Left lung (tissue), 10 donors: ENCODE measurements around the gene ELFN1. TPM values are rescaled to one million over a fixed set of nuclear protein-coding genes. Genes with fewer than 3 reads are reported as not detected.
A peak's percentile ranks its signal among the peaks of the same experiment; 100 is the strongest.

Source experiments
- ATAC-seq: fragments of 200-7000 bp; cut with Tn5 transposase; one replicate; pipeline ENCODE4 v1.9.1; 2020; ENCODE audit warnings: moderate library complexity
- DNase-seq, 4 donors: peaks; one replicate each; pipeline ENCODE4 v3.0.0-alpha.2; 2013 to 2020
- H3K27ac ChIP-seq, 2 donors: fragments of 200-600 bp; sonication (generic) in 1 of 2; one replicate each; pipeline versions ENCODE4 v1.5.0 to v1.8.0; 2020 to 2021
- H3K27me3 ChIP-seq, 2 donors: fragments of 200-600 bp; sonication (generic) in 1 of 2; one replicate each; pipeline versions ENCODE4 v1.5.0 to v1.8.0; 2020 to 2021
- H3K36me3 ChIP-seq, 2 donors: fragments of 200-600 bp; sonication (generic) in 1 of 2; one replicate each; pipeline versions ENCODE4 v1.5.0 to v1.8.0; 2020 to 2021
- H3K4me1 ChIP-seq, 2 donors: fragments of 200-600 bp; one replicate each; pipeline ENCODE4 v1.8.0; 2021
- H3K4me3 ChIP-seq, 2 donors: fragments of 200-600 bp; sonication (generic) in 1 of 2; one replicate each; pipeline versions ENCODE4 v1.5.0 to v1.8.0; 2020 to 2021; ENCODE audit warnings: mild to moderate bottlenecking in 1 of 2
- H3K9me3 ChIP-seq, 2 donors: fragments of 200-600 bp; sonication (generic) in 1 of 2; one replicate each; pipeline versions ENCODE4 v1.5.0 to v1.8.0; 2020 to 2021
- CTCF ChIP-seq, 2 donors: fragments of 200-600 bp; sonication (generic) in 1 of 2; IDR thresholded peaks; one replicate each; pipeline versions ENCODE4 v1.5.0 to v1.8.0; 2021; ENCODE audit warnings: antibody characterized with exemption in 2 of 2
- intact Hi-C, 2 donors: fragments of 100-400 bp; cut with DNase I; formaldehyde crosslinking; loops; one replicate each; pipeline versions ENCODE4 v1.11.2 to v1.14.2; 2022
- polyA plus RNA-seq, 6 donors: library from polyadenylated mRNA; unstranded; fragments of 120-200 nt; gene quantifications; one replicate each; pipeline ENCODE4 v1.2.1, GENCODE V29; 2013; ENCODE audit not compliant: insufficient read length in 6 of 6
- total RNA-seq, 2 donors: library from RNA; stranded (reverse); fragmentation: NEBNext Ultra II Directional; extraction: Animal tissue kit (Norgen Biotek cat#: 25700); gene quantifications; one replicate each; pipeline ENCODE4 v1.2.1, GENCODE V29; 2021
- donor health status: DM: no; HTN: yes; CAD: no.
- donor health status: DM: no; HTN: no; CAD: no.

ELFN1 gene
- total and polyA plus RNA-seq, 8 donors = 1.5 to 4.0 (median 2.7) TPM

- ATAC-seq (no peak), DNase-seq (peak in 1 of 4 donors; percentile 54)
- intact Hi-C loops = no loop called here
- Histone ChIP-seq H3K9me3 (peaks cover 0 to 17% of the 10 kb centered on the region in 2 donors), H3K4me1 (no peaks in the 10 kb centered on the region), H3K27ac (no peak overlapping the region), H3K27me3 (peaks cover 0 to 38% of the 10 kb centered on the region in 2 donors), H3K36me3 (no peaks in the 10 kb centered on the region), H3K4me3 (no peak overlapping the region)
- TF ChIP-seq CTCF (IDR thresholded peaks at IDR 0.05) = no peak
Observed at GRCh38 chr7:1733206-1733907, 63.3 kb downstream of the ELFN1 start.

DNA sequence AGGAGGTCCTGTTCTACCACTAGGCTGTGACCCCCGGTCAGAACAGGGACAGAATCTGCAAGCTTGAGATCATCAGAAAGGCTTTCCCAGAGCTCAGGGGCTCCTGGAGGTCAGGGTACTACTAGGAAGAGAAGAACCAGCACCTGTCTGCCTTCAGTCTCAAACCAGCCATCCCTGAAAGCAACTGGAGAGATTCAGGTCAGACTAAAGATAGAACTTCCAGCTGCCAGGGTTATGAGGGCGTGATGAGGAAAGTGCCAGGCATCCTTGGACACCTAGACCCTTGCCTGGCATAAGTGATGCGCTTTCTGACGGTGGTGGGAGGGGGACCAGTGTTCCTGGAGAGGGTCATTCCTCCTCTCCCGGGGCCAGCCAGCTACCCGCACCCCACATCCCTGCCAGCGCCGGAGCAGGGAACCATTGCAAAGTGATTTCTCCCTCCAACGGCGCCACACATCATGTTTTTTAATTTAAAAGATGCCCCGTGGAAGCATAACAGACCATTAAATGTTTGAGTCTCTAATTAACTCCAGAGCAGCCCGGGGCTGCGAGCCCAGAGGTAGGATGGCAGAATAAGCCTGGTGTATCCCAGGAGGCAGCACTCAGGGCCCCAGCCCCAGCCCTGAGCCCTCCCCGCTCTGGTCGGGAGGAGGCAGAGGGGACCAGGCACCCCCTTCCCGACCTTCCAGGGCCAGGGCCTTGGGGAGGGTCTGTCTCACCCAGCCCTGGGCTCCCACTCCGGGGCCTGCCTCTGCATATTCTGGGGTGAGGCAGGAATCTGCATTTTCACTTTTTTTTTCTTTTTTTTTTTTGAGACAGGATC is 64.0 kb downstream of the ELFN1 start:
- peak in 1 of 4 donors; percentile 69 for DNase-seq
- Histone ChIP-seq H3K36me3 (no peaks in the 10 kb centered on the region), H3K27ac (no peak overlapping the region), H3K27me3 (peaks cover 0 to 42% of the 10 kb centered on the region in 2 donors), H3K4me1 (no peaks in the 10 kb centered on the region), H3K9me3 (peaks cover 0 to 11% of the 10 kb centered on the region in 2 donors), H3K4me3 (no peak overlapping the region)
- intact Hi-C loops = no loop called here
- TF ChIP-seq CTCF (IDR thresholded peaks at IDR 0.05) = no peak
- no peak for ATAC-seq

DNA sequence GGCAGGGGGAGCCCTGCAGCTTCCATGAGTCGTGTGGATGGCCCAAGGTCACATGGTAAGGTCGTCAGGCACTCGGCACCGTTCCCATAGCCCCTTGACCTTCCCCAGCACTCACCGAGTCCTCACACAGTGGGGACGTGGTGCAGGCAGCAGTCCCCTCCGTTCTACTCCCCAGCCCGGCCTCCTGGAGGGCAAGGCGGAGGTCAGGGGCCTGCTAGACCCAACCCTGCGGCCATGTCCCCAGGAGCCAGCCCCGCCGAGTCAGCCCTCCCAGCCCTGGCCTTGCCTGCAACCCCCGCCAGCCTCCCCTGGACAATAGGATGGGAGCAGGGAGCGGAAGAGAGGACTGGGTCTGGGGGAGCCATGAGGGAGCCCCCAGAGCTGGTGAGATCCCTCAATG is 65.2 kb downstream of the ELFN1 start:
- intact Hi-C loops = no loop called here
- Histone ChIP-seq H3K9me3 (no peaks in the 10 kb centered on the region), H3K4me1 (no peaks in the 10 kb centered on the region), H3K36me3 (no peaks in the 10 kb centered on the region), H3K27ac (no peak overlapping the region), H3K4me3 (no peak overlapping the region), H3K27me3 (peaks cover 0 to 43% of the 10 kb centered on the region in 2 donors)
- TF ChIP-seq CTCF (IDR thresholded peaks at IDR 0.05) = no peak
- DNase-seq = no peak
- no peak for ATAC-seq

GRCh38 chr7:1735806-1736483 is 65.9 kb downstream of the ELFN1 start:
- no peak overlapping the region for H3K4me3 ChIP-seq
- H3K36me3 ChIP-seq = no peaks in the 10 kb centered on the region
- intact Hi-C loops = no loop called here
- DNase-seq (no peak), ATAC-seq (no peak)
- H3K9me3 ChIP-seq = no peaks in the 10 kb centered on the region
- H3K27me3 ChIP-seq = peaks cover 0 to 43% of the 10 kb centered on the region in 2 donors
- H3K4me1 ChIP-seq = no peaks in the 10 kb centered on the region
- TF ChIP-seq CTCF (IDR thresholded peaks at IDR 0.05) = no peak
- no peak overlapping the region for H3K27ac ChIP-seq

- H3K27ac ChIP-seq = no peak overlapping the region
- no peak overlapping the region for H3K4me3 ChIP-seq
- peaks cover 0 to under 1% of the 10 kb centered on the region in 2 donors for H3K4me1 ChIP-seq
- peaks cover 0 to 43% of the 10 kb centered on the region in 2 donors for H3K27me3 ChIP-seq
- intact Hi-C loops = no loop called here
- no peaks in the 10 kb centered on the region for H3K9me3 ChIP-seq
- no peaks in the 10 kb centered on the region for H3K36me3 ChIP-seq
- no peak for ATAC-seq
- TF ChIP-seq CTCF (IDR thresholded peaks at IDR 0.05) = no peak
- no peak for DNase-seq
Observed at GRCh38 chr7:1736484-1736817, 66.4 kb downstream of the ELFN1 start.
